Hippocampal formation (tissue), 2 donors: Measurements from ENCODE around the gene BIRC3.
"Not testable (repeated sequence)": the region's sequence is repeated elsewhere in the genome, so short reads cannot be mapped to it uniquely, and the experiment has no call there.

Experiments used
- DNase-seq, 2 donors: peaks; one replicate each; lab custom pipeline; 2025; lab: John Stamatoyannopoulos, UW

The BIRC3 gene

DNA sequence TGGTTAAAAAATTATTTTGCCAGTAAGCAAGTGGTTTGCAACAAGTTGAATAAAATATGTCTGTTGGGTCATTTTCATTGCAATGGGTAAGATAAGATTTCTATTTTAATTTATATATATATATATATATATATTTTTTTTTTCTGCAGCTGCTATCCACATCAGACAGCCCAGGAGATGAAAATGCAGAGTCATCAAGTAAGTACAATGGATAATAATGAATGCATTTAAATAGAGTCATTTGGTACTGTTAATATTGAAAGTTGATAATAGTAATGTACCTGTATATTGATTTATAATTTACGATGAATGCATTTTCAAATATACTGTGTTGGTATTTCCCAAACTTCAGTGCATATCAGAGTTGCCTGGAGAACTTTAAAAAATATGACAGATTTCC lies 11.5 kb downstream of the BIRC3 start:
- no peak for DNase-seq

DNA sequence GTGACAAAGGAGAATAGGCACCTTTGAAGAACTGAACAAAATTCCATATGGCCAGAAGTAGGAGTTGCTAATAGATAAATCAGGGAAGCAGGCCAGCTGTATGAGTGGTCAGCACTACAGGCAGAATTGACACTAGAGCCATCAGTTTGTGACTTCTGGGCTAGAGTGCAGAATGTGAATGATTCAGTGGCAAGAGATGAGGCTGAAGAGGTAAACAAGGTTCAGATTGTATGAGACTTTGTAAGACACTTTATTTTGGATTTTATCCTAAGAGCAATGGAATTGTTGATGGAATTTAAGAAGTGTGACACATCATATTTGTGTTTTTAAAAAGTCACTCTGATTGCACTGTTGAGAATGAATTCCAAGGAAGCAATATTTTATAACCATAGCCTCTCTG lies 12.9 kb downstream of the BIRC3 start:
- no peak for DNase-seq

GRCh38 chr11:102331341-102331740 lies 14.1 kb downstream of the BIRC3 start:
- no peak for DNase-seq

GRCh38 chr11:102332611-102332994 lies 15.3 kb downstream of the BIRC3 start:
- no peak for DNase-seq

- no peak for DNase-seq
These were observed 21.3 kb downstream of the BIRC3 start for GRCh38 chr11:102338479-102339010.

DNA sequence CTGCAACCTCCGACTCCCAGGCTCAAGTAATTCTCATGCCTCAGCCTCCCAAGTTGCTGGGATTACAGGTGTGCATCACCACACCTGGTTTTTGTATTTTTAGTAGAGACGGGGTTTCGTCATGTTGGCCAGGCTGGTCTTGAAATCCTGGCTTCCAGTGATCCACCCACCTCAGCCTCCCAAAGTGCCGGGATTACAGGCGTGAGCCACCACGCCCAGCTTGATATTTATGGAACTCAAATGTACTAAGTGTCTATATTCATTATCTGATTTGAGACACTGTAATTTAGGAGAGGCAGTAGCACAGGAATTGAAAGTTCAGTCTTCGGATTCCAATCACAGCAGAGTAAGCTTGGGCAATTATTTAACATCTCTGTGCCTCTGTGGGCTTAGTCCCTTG lies 24.0 kb downstream of the BIRC3 start:
- not testable (repeated sequence) for DNase-seq

GRCh38 chr11:102341844-102342318 lies 24.6 kb downstream of the BIRC3 start:
- peak; percentile 55 to 76 for DNase-seq

GRCh38 chr11:102343809-102344208 lies 26.5 kb downstream of the BIRC3 start:
- DNase-seq = no peak

DNA sequence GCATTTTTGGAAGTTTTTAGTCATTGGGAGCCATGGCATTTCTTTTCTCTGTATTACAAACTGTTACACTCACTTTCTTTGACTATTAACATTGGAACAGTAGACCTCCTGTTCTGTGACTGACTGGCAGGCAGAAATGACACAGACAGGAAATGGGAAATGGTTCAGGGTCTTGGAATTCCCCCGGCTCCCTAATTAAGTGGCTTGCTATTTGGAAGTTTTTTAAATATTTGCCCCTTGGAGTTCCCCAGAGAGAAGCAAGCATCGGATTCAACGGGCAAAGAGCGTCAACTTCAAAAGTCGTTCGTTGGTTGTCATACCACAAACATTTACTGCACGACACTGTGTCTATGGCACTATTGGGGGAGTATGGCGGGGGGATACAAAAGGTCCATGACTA lies 28.6 kb downstream of the BIRC3 start:
- no peak for DNase-seq

GRCh38 chr11:102346456-102346747 lies 29.1 kb downstream of the BIRC3 start:
- peak in 1 of 2 donors; percentile 71 for DNase-seq

DNA sequence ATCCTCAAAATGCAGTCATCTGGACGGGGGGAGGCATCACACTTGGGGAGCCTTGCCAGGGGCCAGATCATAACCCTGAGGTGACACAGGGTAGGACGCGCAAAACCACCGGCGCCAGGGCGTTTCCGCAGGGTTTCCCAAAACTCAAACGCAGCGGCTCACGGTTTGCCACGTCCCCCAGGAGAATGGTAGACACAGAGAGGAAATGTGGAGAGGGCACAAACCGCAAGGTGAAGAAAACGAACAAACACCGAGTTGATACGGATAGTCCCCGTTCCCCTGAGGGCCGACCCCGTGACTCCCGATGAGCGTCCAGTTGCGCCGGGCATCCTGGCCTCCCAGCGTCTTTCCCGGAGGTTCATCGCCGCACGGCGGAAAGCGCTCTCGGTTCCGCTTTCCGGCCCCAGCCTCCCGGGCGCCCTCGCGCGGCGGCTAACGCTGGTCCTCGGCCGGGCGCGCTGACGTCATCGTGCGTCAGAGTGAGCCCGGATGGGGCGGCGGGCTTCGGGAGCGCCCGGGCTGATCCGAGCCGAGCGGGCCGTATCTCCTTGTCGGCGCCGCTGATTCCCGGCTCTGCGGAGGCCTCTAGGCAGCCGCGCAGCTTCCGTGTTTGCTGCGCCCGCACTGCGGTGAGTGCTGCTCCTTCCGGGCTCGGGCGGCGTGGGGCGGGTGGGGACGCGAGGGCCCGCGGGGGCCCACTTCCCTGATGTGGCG lies 29.6 kb downstream of the BIRC3 start, which contains the start of gene BIRC2:
Gene BIRC2, plus strand, starts transcription at position 467 of the 714 bp plus-strand sequence. CDS start 2,641 bp downstream, outside the sequence.
- peak; percentile 90 to 93 for DNase-seq

GRCh38 chr11:102347462-102348370 lies 30.4 kb downstream of the BIRC3 start:
- DNase-seq = peak in 1 of 2 donors; percentile 44

GRCh38 chr11:102357116-102357515 lies 39.8 kb downstream of the BIRC3 start:
- no peak for DNase-seq

DNA sequence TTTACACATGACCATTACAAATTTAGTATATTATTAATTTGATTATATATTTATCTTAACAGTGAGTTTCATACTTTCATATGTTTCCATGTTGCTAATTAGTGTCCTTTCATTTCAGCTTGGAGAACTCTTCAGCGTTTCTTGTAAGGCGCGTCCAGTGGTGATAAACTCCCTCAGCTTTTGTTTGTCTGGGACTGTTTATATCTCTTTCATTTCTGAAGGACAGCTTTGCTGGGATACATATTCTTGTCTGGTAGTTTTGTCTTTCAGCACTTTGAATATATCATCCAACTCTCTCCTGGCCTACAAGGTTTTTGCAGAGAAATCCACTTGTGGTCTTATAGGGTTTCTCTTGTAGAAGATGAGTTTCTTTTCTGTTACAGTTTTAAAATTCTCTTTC lies 42.1 kb downstream of the BIRC3 start:
- DNase-seq = no peak

DNA sequence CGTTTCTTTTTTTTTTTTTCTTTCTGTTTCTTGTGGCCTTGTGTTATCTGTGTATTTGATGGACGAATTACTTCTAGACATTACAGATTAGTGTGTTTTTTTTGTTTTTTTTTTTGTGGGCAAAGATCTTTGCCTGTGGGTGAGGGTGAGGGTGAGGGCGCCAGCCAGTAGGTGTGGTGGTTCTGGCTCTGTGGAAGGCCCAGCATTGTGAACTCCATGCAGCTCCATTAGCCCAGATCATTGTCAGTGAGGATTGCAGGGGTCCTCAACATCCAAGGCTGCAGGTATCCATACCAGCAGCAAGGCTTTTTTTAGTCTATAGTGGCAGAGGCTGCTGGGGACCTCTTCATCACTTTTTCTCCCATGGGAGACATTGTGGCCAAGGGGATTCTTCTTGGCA lies 43.4 kb downstream of the BIRC3 start:
- DNase-seq = no peak

GRCh38 chr11:102361086-102362031 lies 44.1 kb downstream of the BIRC3 start:
- DNase-seq = no peak

GRCh38 chr11:102364991-102365390 lies 47.7 kb downstream of the BIRC3 start:
- no peak for DNase-seq

DNA sequence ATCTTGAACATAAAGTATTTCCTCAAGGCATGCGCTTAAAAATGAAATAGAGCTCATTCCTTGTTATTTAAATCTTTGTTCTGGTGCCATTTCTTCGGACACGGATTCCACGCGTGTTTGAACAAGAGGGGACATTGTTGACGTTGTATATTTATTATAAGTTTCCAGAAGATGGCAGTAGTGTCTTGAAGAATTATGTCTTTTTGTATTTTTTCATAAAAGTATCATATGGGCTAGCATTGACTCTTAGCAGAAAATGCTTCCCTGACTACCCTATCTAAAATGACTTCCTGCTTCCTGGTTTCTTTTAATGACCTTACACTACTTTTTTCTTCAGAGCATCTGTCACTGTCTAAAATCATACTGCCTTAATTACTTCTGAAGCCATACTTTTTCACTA lies 50.1 kb downstream of the BIRC3 start:
- DNase-seq = peak in 1 of 2 donors; percentile 48

GRCh38 chr11:102368472-102368871 lies 51.2 kb downstream of the BIRC3 start:
- DNase-seq = no peak

DNA sequence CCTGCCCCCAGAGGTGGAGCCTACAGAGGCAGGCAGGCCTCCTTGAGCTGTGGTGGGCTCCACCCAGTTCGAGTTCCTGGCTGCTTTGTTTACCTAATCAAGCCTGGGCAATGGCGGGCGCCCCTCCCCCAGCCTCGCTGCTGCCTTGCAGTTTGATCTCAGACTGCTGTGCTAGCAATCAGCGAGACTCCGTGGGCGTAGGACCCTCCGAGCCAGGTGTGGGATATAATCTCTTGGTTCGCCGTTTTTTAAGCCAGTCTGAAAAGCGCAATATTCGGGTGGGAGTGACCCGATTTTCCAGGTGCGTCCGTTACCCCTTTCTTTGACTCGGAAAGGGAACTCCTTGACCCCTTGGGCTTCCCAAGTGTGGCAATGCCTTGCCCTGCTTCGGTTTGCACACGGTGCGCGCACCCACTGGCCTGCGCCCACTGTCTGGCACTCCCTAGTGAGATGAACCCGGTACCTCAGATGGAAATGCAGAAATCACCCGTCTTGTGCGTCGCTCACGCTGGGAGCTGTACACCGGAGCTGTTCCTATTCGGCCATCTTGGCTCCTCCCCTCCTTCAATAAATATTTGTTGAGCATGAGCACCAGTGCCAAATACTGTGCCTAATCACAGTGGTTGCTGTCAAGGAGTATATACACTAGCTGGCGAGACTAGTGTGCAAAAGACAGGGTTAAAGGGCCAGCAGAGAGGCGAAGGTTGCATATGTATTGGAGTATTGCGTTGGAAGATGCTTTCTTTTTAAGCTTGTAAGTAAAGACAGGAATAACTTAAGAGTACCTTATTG lies 57.5 kb downstream of the BIRC3 start:
- DNase-seq = not testable (repeated sequence)
